Progenitor cell of endocrine pancreas (in vitro differentiated cells): ENCODE measurements around the gene WDR19. TPM values are rescaled to one million over a fixed set of nuclear protein-coding genes. Genes with fewer than 3 reads are reported as not detected.
"Not testable (repeated sequence)": the region's sequence is repeated elsewhere in the genome, so short reads cannot be mapped to it uniquely, and the experiment has no call there.

Experiments used
- DNase-seq: peaks from one replicate; pipeline ENCODE4 v3.0.0; 2021; ENCODE audit warnings: low spot score; ENCODE audit not compliant: unreplicated experiment
- H3K27ac Mint-ChIP-seq: 2 replicates; pipeline ENCODE4 v1.8.0; 2021; ENCODE audit warnings: mild to moderate bottlenecking, moderate library complexity, mixed read lengths
- H3K27me3 Mint-ChIP-seq: 2 replicates; pipeline ENCODE4 v1.8.0; 2021; ENCODE audit warnings: mixed read lengths
- H3K36me3 Mint-ChIP-seq: 2 replicates; pipeline ENCODE4 v1.8.0; 2022; ENCODE audit warnings: mixed read lengths; ENCODE audit not compliant: insufficient read depth
- H3K4me1 Mint-ChIP-seq: 2 replicates; pipeline ENCODE4 v1.8.0; 2021; ENCODE audit warnings: low read depth, mixed read lengths
- H3K4me3 Mint-ChIP-seq: 2 replicates; pipeline ENCODE4 v1.8.0; 2021; ENCODE audit warnings: low read depth, mild to moderate bottlenecking, moderate library complexity, mixed read lengths
- H3K9me3 Mint-ChIP-seq: 2 replicates; pipeline ENCODE4 v1.8.0; 2021; ENCODE audit warnings: low read depth, mixed read lengths
- CTCF ChIP-seq: fragments of 200-600 bp; sonication (generic); IDR thresholded peaks from one replicate; pipeline ENCODE4 v1.5.0; 2021; ENCODE audit warnings: antibody characterized with exemption, mild to moderate bottlenecking; ENCODE audit not compliant: unreplicated experiment
- total RNA-seq: library from RNA; stranded (reverse); gene quantifications from 2 replicates; pipeline ENCODE4 v1.2.1, GENCODE V29; 2021

The WDR19 gene
- total RNA-seq, 1 donor from 2014 or later = 81.3 TPM

DNA sequence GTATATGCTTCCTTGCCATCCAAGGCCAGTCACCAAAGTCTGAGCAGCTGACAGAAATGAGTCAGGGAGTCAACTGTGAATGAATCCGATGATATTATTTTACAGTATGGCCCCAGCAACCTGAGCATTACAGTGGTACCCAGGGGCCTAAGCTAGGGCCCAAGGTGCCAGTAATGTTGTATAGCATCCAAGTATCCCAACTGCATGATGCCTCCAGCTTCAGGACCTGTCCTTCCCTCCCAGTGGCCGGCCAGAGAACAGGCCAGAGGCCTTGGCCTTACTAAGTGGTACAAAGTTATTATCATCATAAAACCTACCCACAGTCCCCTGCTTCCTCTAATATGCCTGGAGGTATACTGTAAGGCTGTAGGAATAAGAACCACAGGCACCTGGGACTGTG, 103.9 kb downstream of the WDR19 start:
- peaks cover 39% of the 10 kb centered on the region for H3K36me3 Mint-ChIP-seq
- no peaks in the 10 kb centered on the region for H3K9me3 Mint-ChIP-seq
- H3K4me3 Mint-ChIP-seq = no peak overlapping the region
- H3K27me3 Mint-ChIP-seq = no peaks in the 10 kb centered on the region
- no peak for DNase-seq
- no peak for TF ChIP-seq CTCF
- no peaks in the 10 kb centered on the region for H3K4me1 Mint-ChIP-seq
- H3K27ac Mint-ChIP-seq = no peak overlapping the region

DNA sequence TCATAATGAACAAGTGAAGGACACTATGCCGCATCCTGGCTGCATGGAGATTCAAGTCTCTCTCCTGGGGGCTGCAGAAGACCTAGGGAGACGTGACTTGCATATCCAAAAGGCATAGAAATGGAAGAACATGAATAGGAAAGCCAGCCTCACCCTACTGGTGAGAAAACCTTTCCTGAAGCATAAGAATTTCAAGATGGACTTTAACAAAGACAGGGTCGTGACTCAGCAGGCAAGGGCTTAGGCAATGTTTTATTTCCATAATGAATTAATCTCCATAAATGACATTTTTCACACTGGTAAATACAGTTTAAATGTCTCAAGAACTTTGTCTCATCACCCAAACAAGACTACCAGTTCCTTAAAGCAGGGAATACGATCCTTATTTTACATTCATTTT, 104.9 kb downstream of the WDR19 start:
- H3K4me1 Mint-ChIP-seq = no peaks in the 10 kb centered on the region
- DNase-seq = no peak
- no peaks in the 10 kb centered on the region for H3K27me3 Mint-ChIP-seq
- H3K36me3 Mint-ChIP-seq = peaks cover 38% of the 10 kb centered on the region
- H3K4me3 Mint-ChIP-seq = no peak overlapping the region
- TF ChIP-seq CTCF = no peak
- H3K27ac Mint-ChIP-seq = no peak overlapping the region
- H3K9me3 Mint-ChIP-seq = no peaks in the 10 kb centered on the region

- no peaks in the 10 kb centered on the region for H3K9me3 Mint-ChIP-seq
- DNase-seq = no peak
- no peaks in the 10 kb centered on the region for H3K27me3 Mint-ChIP-seq
- H3K4me3 Mint-ChIP-seq = no peak overlapping the region
- H3K4me1 Mint-ChIP-seq = no peaks in the 10 kb centered on the region
- H3K36me3 Mint-ChIP-seq = peaks cover 37% of the 10 kb centered on the region
- no peak for TF ChIP-seq CTCF
- no peak overlapping the region for H3K27ac Mint-ChIP-seq
These were observed 109.4 kb downstream of the WDR19 start for GRCh38 chr4:39291686-39292085.

- peaks cover 38% of the 10 kb centered on the region for H3K36me3 Mint-ChIP-seq
- H3K9me3 Mint-ChIP-seq, H3K4me3 Mint-ChIP-seq, H3K27ac Mint-ChIP-seq, H3K4me1 Mint-ChIP-seq, DNase-seq, H3K27me3 Mint-ChIP-seq: not testable (repeated sequence)
These were observed 110.1 kb downstream of the WDR19 start for GRCh38 chr4:39292433-39292832.

DNA sequence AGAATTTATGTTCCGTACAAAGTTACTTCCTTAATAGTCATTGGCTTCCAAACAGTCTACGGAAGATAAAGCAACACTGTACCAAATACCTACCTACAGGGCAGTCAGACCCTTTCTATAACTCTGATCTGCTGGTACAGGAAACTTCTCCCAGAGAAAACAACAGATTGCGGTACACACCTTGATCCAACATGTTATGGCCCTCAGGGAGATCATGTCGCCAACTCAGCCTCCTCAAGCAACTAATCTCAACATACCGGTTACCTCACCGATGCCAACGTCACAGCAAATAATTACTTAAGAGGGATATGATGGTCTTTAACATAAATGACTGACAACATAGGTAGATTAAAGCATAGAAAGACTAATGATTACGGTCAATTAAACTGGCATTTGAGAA, 113.5 kb downstream of the WDR19 start:
- no peak overlapping the region for H3K4me3 Mint-ChIP-seq
- peaks cover 47% of the 10 kb centered on the region for H3K36me3 Mint-ChIP-seq
- H3K27ac Mint-ChIP-seq = no peak overlapping the region
- no peak for TF ChIP-seq CTCF
- no peaks in the 10 kb centered on the region for H3K4me1 Mint-ChIP-seq
- no peaks in the 10 kb centered on the region for H3K27me3 Mint-ChIP-seq
- no peaks in the 10 kb centered on the region for H3K9me3 Mint-ChIP-seq
- DNase-seq = no peak

- Mint-ChIP-seq H3K27ac (no peak overlapping the region), H3K9me3 (no peaks in the 10 kb centered on the region), H3K4me1 (no peaks in the 10 kb centered on the region), H3K36me3 (peaks cover 32% of the 10 kb centered on the region), H3K27me3 (no peaks in the 10 kb centered on the region), H3K4me3 (no peak overlapping the region)
- no peak for TF ChIP-seq CTCF
- DNase-seq = no peak
These were observed 120.6 kb downstream of the WDR19 start for GRCh38 chr4:39302901-39303300.
